ENCODE data around the gene ABCG1.

The ABCG1 gene

DNA sequence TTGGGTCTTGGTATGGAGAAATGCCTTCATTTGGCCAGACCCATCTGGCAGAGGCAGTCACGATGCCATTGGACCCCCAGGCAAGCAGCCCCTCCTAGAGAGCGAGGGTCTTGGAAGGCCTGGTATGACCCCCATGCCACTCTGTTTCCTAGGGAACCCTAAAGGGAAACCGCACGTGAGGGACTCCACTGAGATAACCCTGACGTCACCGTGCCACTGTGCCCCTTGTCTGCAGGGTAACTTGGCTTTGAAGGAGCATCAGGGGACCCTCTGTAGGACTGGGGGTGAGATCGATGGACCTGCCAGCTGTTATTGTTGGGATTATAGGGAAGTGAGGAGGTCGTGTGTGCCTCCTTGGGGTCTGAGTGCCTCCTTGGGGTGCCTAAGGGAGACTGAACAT lies 34.5 kb downstream of the ABCG1 start:
- TF ChIP-seq, protein P1, sequence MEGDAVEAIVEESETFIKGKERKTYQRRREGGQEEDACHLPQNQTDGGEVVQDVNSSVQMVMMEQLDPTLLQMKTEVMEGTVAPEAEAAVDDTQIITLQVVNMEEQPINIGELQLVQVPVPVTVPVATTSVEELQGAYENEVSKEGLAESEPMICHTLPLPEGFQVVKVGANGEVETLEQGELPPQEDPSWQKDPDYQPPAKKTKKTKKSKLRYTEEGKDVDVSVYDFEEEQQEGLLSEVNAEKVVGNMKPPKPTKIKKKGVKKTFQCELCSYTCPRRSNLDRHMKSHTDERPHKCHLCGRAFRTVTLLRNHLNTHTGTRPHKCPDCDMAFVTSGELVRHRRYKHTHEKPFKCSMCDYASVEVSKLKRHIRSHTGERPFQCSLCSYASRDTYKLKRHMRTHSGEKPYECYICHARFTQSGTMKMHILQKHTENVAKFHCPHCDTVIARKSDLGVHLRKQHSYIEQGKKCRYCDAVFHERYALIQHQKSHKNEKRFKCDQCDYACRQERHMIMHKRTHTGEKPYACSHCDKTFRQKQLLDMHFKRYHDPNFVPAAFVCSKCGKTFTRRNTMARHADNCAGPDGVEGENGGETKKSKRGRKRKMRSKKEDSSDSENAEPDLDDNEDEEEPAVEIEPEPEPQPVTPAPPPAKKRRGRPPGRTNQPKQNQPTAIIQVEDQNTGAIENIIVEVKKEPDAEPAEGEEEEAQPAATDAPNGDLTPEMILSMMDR (IDR thresholded peaks at IDR 0.05; ENCODE audit: low read depth, low read length) = no peak
- Histone ChIP-seq H3K9me3 (no peaks in the 10 kb centered on the region), H3K27me3 (no peaks in the 10 kb centered on the region), H3K4me1 (peaks cover 4% of the 10 kb centered on the region), H3K4me3 (ENCODE audit: low read depth, low read length) (no peak overlapping the region), H3K36me3 (no peaks in the 10 kb centered on the region)
- DNase-seq = no peak

GRCh38 chr21:42254083-42254482 lies 35.1 kb downstream of the ABCG1 start:
- Histone ChIP-seq H3K4me1 (peaks cover 7% of the 10 kb centered on the region), H3K27me3 (no peaks in the 10 kb centered on the region), H3K4me3 (ENCODE audit: low read depth, low read length) (no peak overlapping the region), H3K9me3 (no peaks in the 10 kb centered on the region), H3K36me3 (no peaks in the 10 kb centered on the region)
- DNase-seq = no peak
- TF ChIP-seq, protein P1 (IDR thresholded peaks at IDR 0.05; ENCODE audit: low read depth, low read length) = no peak

DNA sequence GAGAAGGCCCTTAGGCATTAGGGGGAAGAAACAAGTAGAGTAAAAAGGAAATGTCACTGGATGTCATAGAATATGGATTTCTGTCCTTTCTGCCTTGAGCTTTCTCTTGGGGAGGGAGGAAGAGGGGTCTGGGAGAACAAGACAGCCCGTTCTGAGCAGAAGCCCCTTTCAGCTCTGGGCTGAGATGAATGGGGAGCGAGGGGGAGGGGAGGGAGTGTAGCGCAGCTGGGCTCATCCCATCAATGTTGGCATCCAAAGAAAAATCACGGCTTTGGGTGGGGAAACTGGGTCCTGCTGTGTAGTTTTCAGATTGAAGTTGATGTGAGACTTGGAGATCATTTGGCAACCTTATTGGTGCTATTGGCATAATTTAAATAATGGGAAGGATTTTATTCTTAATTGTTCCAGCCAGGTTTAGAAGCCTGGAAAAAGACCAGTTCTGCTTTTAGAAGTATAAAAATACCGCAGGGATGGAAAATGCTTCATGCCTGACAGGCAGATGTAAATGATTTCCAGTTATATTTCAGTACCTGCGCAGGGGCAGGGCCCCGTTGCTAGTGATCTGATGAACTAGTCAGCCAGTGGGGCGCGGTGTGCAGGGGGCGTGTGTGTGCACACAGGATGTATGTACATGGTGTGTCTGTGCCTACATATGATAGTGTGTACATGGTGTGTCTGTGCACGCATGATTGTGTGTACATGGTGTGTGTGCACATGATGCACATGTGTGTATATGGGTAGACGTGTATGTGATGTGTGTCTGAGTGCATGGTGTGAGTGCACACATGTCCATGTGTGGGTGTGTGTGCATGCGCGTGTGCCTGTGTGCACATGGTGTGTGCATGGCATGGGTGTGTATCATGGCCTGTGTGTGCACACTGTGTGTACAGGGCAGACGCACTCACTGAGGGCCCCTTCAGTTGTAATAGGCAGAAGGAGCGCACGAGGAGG lies 36.0 kb downstream of the ABCG1 start:
- no peaks in the 10 kb centered on the region for H3K9me3 ChIP-seq
- H3K36me3 ChIP-seq = no peaks in the 10 kb centered on the region
- no peak for DNase-seq
- no peaks in the 10 kb centered on the region for H3K27me3 ChIP-seq
- TF ChIP-seq, protein P1 (IDR thresholded peaks at IDR 0.05; ENCODE audit: low read depth, low read length) = no peak
- H3K4me3 ChIP-seq (ENCODE audit: low read depth, low read length) = no peak overlapping the region
- H3K4me1 ChIP-seq = peaks cover 13% of the 10 kb centered on the region

DNA sequence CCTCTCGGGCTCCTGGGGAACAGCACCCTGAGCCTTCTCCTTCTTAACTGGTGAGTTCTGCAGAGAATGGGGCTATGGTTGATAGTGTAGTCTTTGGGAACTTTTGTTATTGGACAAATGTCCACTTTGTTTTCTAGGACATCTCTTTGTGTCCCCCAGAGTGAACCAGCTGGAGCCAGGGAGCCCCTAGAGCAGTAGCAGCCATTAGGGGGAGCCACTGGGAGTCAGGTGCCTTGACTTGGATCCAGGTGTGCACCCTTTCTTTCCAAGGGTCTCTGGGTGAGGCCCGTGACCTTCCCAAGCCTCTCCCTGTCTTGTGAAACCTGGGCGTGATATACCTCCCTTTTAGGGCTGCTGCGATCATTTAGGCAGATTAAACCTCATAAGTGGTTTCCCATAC lies 36.9 kb downstream of the ABCG1 start:
- no peaks in the 10 kb centered on the region for H3K27me3 ChIP-seq
- H3K9me3 ChIP-seq = no peaks in the 10 kb centered on the region
- TF ChIP-seq, protein P1 (IDR thresholded peaks at IDR 0.05; ENCODE audit: low read depth, low read length) = no peak
- H3K4me3 ChIP-seq (ENCODE audit: low read depth, low read length) = no peak overlapping the region
- H3K36me3 ChIP-seq = no peaks in the 10 kb centered on the region
- no peak for DNase-seq
- peaks cover 13% of the 10 kb centered on the region for H3K4me1 ChIP-seq

DNA sequence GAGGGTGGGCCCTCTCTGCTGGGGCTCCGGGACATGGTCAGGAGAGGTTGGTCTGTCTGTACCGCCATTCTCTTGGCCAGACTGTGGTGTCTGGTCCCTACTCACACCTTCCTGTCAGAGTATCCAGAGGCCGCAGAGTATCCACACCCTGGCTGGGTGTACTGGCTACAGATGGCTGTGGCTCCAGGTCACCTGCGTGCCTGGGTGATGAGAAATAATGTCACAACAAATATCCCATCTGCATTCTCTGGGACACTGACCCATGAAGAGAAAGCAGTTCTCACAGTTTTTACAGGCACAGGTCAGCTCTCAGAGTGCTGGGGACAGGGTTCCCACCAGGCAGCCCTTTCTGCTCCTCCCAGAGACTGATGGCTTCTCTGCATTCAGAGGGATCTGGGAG lies 37.4 kb downstream of the ABCG1 start:
- TF ChIP-seq, protein P1 (IDR thresholded peaks at IDR 0.05; ENCODE audit: low read depth, low read length) = no peak
- Histone ChIP-seq H3K4me1 (peaks cover 13% of the 10 kb centered on the region), H3K9me3 (no peaks in the 10 kb centered on the region), H3K36me3 (no peaks in the 10 kb centered on the region), H3K4me3 (ENCODE audit: low read depth, low read length) (no peak overlapping the region), H3K27me3 (no peaks in the 10 kb centered on the region)
- no peak for DNase-seq

DNA sequence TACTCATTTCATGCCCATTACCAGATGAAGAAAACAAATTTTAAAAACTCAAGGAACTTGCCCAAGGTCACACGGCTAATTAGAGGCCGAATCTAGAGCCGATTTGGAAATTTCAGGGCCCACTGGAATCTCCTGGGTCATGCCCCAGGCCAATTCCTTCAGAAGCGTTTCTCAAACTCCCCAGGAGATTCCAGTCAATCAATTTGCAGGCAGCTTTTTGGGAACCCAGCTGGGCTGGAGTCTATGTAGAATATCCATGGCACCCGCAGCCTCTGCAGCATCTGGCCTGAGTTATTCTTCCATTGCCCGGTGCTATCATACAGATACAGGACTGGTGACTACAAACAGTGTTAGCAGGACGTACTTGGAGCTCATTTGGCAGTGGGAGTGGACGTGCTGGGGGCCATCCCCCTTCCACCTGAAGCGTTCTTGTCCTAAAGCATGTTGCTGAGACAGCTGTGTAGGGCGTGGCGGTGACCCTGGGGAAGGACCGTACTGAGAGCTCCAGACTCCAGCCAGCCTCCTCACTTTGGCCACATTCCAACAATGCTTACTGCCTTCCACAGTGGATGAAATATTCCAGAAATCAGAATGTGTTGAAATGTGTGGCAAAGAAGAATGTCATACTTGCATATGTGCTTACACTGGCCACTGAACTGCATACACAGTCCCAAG lies 38.3 kb downstream of the ABCG1 start:
- no peak for DNase-seq
- H3K27me3 ChIP-seq = no peaks in the 10 kb centered on the region
- no peak overlapping the region for H3K4me3 ChIP-seq (ENCODE audit: low read depth, low read length)

More for the DNA sequence above, 38.3 kb downstream of the ABCG1 start:
- Histone ChIP-seq H3K4me1 (peaks cover 13% of the 10 kb centered on the region), H3K36me3 (no peaks in the 10 kb centered on the region), H3K9me3 (no peaks in the 10 kb centered on the region)
- TF ChIP-seq, protein P1 (IDR thresholded peaks at IDR 0.05; ENCODE audit: low read depth, low read length) = no peak

Measured in BE2C (cell line).